Astrocyte (in vitro differentiated cells and primary cell): Measurements from ENCODE around the gene MARF1.

Experiments used
- EZH2 ChIP-seq: IDR thresholded peaks from 2 replicates; pipeline ENCODE4 v1.6.1; 2012; ENCODE audit warnings: mild to moderate bottlenecking, low read length, inconsistent platforms; ENCODE audit not compliant: insufficient read depth
- TF ChIP-seq, protein P1 (sequence below): IDR thresholded peaks from 2 replicates; pipeline ENCODE4 v1.5.1; 2011; ENCODE audit warnings: low read depth, mild to moderate bottlenecking, inconsistent platforms, low read length, moderate library complexity; ENCODE audit not compliant: insufficient read depth

DNA sequence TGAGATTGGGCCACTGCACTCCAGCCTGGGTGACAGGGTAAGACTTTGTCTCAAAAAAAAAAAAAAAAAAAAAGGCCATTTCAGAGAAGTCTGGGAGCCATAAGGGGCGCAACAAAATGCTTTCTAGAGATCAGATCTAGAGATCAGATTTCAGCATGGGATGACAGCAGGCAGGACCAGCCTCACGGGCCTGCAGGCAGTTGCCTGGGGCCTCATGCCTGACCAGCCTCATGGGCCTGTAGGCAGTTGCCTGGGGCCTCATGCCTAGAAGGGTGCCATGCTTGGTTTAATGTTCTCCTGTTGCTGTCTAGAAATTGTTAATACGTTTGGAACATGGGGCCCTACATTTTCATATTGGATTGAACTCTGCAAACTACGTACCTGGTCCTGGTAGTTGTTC lies 59.4 kb downstream of the MARF1 start:
- TF ChIP-seq, protein P1, sequence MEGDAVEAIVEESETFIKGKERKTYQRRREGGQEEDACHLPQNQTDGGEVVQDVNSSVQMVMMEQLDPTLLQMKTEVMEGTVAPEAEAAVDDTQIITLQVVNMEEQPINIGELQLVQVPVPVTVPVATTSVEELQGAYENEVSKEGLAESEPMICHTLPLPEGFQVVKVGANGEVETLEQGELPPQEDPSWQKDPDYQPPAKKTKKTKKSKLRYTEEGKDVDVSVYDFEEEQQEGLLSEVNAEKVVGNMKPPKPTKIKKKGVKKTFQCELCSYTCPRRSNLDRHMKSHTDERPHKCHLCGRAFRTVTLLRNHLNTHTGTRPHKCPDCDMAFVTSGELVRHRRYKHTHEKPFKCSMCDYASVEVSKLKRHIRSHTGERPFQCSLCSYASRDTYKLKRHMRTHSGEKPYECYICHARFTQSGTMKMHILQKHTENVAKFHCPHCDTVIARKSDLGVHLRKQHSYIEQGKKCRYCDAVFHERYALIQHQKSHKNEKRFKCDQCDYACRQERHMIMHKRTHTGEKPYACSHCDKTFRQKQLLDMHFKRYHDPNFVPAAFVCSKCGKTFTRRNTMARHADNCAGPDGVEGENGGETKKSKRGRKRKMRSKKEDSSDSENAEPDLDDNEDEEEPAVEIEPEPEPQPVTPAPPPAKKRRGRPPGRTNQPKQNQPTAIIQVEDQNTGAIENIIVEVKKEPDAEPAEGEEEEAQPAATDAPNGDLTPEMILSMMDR = no peak
- no peak for TF ChIP-seq EZH2
